ENCODE results near the gene CDH22.

DNA sequence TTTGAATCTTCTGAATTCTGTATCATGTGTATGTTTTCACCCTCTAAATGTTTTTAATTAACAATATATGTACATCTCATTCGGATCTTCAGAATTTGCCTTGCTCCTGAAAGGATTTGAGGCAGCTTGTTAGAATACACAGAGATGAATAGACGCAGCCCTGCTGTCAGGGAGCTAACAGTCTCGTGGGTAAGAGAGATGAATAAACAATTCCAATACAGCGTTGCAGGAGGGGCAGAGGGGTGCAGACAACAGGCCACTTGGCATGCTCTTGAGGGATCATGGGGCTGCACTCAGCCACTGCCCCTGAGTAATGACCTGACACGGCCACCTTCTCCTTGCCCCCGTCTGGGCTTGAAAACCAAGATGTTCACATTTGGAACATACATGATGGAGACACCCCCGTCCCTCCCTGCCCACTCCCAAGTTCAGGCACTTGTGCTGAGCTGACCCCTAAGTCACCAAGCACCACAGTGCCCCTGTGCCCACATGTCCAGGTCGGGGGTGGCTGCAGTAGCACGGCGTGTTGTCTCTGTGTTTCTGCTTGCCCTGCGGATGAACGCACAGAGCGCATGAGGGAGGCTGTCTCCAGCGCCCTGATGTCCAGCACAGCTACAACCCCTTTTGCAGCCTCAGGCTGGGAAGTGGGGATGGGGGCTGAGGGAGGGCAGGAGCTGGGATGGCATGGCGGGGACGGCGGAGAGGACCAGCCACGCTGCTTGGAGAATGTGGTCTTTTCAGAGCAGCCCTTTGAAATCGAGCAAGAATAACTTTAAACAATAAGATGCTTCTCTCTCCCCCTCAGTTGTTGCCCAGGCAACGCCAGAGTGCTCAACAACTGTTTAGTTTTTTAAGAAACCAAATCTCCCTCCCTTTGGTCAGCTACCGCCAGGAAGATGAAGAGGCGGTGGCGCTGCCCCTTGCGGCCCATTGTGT lies 33.0 kb upstream of the CDH22 start:
- TF ChIP-seq, protein P1, sequence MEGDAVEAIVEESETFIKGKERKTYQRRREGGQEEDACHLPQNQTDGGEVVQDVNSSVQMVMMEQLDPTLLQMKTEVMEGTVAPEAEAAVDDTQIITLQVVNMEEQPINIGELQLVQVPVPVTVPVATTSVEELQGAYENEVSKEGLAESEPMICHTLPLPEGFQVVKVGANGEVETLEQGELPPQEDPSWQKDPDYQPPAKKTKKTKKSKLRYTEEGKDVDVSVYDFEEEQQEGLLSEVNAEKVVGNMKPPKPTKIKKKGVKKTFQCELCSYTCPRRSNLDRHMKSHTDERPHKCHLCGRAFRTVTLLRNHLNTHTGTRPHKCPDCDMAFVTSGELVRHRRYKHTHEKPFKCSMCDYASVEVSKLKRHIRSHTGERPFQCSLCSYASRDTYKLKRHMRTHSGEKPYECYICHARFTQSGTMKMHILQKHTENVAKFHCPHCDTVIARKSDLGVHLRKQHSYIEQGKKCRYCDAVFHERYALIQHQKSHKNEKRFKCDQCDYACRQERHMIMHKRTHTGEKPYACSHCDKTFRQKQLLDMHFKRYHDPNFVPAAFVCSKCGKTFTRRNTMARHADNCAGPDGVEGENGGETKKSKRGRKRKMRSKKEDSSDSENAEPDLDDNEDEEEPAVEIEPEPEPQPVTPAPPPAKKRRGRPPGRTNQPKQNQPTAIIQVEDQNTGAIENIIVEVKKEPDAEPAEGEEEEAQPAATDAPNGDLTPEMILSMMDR (IDR thresholded peaks at IDR 0.05; ENCODE audit: borderline replicate concordance, extremely low read depth, low read length, poor library complexity, severe bottlenecking) = no peak
- TF ChIP-seq EZH2 (IDR thresholded peaks at IDR 0.05; ENCODE audit: borderline replicate concordance, low read depth, low read length, severe bottlenecking) = no peak

Measured in DND-41 (cell line).